Activated CD4-positive, alpha-beta T cell treated with anti-CD3 and anti-CD28 coated beads for 24 hours (primary cell): ENCODE results near the gene PCDHA1.

Experiments used
- DNase-seq, 2 donors: peaks; one replicate each; pipeline ENCODE4 v3.0.0-alpha.2; 2020; ENCODE audit warnings: low read depth in 2 of 2

Gene PCDHA1

DNA sequence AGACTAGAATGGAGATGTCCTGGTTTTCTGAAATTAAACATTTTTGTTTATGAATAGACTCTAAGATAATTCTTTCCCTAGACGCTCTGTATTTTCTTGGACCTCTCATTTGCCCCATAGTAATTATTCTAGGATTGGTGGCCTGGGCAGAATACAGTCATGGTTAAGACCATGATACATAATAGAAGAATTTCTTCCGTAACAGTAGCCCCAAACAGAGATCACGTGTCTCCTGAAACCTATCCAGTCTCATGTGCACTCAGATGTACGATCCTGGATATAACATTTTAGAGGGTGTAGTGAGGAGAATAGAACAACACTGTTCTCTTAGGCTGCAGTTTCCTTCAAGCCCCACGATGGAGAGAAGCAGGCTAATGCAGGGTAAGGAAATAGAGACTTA lies 202.7 kb downstream of the PCDHA1 start:
- no peak for DNase-seq

DNA sequence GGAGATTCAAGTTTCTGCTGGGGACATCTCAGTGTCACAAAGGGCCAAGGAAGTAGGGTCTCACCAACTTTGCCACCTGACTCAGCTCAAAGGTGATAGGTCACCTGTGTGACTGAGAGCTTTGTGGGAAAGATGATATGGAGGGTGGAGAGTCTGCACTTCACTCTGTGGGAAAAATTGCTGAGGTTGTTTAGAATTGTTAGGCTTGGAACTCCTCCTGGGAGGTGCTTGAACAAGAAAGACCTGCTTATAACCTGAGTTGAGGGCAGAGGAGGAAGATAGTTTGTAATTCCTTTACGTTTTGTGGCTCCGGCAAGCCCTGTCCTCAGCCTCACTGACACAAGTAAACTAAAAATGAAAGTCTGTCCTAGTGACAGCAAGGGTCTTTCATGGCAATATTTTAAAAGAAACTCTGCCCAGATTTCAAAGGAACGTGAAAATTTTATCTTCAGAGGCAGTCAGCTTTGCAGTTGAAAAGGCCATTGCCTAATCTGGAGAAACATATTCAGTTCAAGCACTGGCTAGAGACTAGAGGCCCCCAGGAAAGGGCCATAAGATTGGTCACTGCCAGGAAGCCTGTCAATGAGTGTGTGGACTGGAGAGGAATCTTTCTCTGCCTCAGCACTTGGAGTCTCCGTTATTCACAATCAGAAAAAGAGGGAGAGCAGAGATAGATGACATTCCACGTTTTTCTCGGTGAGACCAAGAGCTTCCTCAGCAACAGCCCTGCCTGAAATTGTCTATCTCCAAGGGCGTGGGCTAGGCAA lies 203.5 kb downstream of the PCDHA1 start:
- no peak for DNase-seq

DNA sequence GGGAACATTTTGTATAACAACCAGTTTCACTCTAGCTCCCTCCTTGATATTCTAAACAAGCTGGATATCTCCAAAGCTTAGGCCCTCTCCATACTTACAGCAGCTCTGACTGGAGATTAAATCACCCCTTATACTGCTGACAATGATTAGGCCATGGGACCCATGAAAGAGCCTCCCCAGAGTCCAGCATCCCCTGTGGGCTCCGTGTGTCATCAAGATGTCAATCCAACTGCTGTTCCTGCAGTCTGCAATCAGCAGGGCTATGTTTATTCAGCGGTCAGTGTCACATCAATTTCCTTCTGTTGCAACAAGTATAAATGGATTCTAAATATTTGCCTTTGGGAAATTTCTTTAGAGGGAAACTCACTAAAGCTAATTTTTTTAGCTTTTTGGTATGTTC lies 206.9 kb downstream of the PCDHA1 start:
- DNase-seq: no peak

DNA sequence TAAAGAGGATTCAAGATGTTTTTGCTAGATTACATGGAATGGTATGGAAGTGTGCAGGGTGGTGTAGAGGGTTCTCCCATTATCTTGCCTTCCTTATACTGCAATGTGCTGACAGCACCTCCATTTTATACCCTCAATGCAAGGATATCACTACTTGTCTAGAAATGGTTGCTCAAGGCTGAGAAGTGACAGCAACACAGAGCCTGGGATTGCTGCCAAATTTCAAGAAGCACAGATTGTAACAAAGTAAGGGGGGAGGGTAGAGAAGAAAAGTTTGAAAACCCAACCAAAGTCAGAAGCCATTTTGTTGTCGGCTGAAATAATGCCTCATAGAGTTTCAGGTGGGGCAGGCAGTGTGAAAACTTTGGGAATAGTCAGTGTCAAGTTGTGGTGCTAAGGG lies 210.1 kb downstream of the PCDHA1 start:
- no peak for DNase-seq

DNA sequence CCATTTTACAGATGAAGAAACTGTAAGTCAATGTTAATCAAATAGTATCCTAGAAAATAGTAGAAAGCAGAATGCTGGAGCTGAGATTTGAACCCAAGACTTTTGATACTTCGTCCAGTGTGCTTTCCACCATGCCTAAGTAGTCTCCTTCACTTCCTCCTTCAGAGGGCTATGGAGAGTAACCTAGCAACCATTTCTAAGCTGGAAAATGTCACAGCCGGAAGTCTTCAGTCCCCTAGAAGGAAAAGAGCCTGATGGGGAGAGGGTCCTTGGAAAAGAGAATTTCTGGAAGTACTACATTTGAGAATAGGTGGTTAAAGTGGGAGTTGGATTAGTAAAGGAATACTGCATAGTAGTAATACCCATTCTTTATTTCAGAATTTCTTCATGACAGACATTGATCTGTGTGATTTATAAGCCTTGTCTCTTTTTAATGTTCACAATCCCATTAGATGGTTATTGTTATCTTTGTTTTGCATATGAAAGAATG lies 213.0 kb downstream of the PCDHA1 start:
- DNase-seq: no peak

DNA sequence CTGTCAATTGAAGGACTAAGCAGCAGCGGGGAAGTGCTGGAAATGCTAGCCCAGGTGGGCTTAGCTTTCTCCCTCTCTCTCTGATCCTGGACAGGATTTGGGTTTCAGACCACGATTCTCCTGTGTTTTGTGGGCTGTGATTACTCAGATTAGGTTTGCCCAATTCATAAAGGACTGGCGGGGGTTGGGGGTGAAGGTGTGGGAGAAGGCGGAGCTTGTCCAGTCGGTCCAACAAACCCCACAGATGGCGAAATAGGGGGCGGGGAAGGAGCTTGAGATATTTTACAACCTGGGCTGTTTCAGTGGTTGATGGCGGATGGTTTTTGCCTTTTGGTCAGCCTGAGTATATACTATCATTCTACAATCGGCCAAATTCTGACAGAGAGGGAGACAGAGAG lies 215.5 kb downstream of the PCDHA1 start:
- no peak for DNase-seq

DNA sequence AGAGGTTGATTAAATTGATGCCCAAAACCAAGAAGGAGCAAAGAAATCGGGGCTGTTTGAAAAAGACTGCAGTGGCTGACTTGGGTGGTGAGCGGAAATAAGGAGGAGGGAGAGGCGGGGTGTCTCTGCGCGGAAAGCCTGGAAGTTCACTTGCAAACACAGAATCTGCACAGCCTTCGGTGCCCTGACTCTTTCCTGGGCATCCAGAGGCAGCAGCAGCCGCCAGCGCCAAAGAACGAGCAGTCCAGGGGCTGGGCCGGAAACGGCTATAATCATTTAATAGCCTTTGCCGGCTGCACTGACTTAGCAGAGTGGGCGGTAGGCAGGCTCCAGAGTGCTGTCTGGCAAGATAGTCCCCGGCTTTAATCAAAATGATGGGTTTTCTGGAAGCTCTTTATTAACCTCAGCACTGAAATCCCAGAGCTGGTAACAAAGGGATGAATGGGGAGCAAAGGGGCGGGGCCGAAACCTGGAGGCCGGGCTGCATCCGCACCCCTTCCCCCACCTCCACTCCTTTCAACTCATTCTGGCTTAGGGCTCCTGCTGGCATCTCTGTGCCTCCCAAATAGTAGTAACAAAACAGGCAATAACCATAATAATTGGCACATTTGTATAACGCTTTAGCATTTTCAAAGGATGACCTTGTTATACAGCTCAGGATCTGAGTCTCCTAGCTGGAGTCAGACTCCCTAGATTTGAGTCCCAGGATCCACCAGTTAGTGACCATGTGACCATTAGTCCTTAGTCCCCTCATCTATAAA lies 216.1 kb downstream of the PCDHA1 start:
- DNase-seq: no peak

DNA sequence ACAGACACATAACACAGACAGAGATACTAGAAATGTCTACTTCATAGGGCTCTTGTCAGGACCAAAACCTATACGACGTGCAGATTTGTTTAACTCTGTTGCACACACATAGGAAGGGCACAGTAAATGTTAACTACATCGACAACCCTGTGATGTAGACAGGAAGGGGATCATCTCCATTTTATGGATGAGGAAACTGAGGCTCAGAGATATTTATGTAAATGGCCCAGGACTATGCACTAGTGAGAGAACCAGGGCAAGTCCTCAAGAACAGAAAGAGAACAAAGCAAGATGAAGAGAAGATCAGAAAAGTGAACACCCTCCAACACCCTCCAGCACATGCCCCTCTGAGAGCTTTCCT lies 216.6 kb downstream of the PCDHA1 start:
- no peak for DNase-seq

DNA sequence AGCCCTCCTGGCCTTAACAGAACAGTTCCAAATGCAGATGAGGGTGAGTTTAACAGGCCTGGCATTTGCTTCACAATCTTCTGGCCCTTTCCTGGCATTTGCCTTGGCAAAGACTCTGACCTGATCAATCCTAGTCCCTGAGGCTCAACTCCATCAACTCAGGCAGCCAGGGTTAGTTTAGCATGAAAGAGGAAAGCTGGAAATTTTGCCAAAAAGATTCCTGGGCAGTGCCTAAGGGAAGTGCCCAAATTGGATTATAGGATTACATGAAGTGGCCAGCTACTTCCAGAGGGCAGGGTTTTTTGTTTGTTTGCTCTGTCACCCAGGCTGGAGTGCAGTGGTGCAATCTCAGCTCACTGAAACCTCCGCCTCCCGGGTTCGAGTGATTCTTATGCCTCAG lies 217.1 kb downstream of the PCDHA1 start:
- DNase-seq: no peak

DNA sequence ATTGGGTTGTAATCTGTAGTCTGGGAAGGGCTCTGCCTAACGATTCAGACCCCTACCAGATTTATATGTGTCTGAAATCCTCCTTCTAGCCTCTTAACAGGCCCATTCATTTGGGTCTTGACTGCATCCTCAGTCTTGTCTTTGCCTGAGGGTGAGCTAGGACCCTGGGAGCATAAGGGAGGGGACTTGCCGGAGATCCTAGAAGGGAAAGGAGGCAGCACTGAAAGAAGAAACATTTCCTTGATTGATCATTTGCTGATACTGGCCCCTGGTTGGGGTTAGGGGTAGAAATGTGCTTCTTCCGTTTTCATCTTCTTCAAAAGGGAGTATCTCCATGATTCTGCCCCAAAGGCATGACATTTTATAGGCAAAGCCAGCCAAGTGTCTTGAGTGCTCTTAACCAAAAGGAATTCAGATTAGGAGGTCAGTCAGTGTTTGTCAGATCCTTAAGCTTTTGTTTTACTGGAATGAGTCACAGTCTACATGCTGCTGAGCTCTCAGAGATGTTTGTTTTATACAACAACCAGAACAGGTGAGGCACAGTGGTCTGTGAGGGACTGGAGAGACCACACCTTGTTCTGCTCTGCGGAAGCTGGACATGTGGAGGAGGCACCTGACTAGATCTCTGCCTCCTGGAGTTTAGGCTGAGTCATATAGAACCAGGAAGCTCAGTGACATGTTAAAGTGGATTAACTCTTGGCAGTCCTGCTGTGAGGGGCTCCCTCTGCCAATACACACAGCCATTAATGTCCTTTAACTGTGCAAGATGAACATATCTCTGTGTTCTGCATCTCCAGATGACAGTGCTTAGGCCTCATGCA lies 218.1 kb downstream of the PCDHA1 start:
- DNase-seq: no peak

DNA sequence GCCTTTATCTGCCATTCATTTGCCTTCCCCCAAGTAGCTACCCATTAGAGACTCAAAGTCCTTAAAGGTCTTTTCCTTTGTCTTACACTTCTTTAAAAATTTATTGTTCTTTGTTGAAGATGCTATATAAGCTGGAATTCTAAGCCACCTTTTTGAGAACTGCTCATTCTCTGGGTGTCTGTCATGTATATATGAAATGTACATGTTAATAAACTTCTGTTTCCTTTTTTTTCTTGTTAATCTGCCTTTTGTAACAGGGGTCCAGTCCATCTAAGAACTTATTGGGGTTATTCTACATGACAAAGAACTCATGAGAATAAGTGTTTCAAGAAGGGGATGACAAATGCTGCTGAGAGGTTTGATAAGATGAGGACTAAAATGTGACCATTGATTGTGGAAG lies 221.9 kb downstream of the PCDHA1 start:
- no peak for DNase-seq

DNA sequence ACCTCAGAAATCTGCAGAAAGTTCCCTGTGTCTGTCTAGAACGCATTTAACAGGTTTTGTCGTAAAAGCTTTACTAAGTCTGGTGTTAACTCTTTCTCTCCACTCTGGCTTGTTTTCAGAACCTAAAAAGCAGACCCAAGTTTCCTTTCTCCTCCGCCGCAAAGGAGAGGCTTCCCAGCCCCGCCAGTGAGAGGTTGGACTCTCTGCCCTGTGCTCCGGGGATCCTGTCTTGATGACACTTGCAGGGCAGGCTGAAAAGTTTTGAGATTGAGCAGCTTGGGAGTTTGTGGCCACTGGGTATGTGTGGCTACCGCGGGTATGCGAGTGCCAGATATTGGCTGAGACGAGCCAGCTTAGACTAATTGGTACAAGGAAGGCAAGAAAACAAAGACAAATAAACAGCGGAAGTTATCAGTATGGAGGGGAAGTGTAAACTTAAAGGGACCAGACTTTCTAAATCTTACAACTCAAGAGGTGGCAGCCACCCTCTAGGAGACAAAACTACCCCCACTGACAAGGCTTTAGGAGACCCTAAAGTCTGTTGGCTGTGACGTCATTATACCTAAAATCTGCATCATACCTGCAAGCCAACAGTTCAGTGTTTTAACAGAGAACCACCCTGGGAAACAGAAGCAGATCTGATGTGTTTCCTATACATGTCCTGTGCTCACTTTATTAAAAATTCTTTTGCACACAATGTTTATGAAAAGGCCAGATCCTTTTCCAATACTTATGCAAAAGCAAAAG lies 224.3 kb downstream of the PCDHA1 start:
- no peak for DNase-seq

DNA sequence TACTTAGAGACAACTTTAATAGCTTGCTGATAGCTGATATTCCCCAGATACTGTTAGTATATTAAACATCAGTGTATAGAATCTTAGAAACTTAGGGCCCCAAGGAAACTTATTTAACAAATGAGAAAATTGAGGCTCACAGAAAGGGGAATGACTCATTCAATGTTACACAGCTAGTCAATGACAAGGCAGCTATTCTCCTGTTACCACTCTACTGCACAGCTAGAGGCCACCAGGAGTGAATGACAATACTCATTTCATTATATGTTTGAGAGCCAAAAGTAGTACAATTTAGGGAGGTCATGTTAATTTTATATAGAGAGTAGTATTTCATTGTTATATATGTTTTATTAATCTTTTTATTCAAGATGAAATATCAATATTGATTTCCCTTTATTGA lies 232.0 kb downstream of the PCDHA1 start:
- DNase-seq: no peak

DNA sequence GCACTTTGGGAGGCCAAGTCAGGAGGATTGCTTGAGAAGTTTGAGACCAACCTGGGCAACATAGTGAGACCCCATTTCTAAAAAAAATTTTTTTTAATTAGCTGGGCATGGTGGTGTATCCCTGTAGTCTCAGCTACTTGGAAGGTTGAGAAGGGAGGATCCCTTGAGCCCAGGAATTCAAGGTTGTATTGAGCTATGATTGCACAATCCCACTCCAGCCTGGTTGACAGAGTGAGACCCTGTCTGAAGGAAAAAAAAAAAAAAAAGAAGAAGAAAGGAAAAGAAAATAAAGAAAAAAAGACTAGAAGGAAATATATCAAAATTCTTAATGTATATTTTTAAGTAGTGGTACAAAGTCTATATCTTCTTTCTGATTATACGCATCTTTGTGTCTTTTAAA lies 236.4 kb downstream of the PCDHA1 start:
- DNase-seq: no peak

DNA sequence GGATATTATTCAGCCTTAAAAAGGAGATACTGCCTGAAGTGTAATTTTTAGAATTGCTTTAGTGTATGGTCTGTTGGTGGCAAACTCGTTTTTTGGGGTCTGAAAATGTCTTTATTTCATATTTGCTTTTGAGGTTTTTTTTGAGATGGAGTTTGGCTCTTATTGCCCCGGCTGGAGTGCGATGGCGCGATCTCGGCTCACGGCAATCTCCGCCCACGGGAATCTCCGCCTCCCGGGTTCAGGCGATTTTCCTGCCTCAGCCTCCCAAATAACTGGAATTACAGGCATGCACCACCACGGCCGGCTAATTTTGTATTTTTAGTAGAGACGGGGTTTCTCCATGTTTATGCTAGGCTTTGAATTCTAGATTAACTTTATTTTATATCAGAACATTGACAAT lies 245.1 kb downstream of the PCDHA1 start:
- no peak for DNase-seq

DNA sequence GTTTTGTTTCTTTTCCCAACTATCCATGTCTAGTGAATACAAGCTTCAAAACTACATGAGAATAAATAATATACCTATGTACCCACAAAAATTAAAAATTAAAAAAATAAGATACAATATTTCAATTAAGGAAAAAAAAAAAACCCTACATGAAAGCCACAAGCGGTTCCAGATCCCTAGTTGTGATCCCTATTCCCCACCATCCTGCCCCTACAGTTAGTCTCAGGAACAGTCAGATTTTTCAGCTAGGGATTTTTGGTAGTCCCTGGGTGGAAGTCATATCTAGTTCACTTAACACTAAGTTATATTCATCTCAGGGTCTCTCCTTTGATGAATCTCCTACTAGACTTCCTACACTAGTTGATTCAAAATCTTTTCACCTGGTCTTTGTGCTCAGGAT lies 246.7 kb downstream of the PCDHA1 start:
- DNase-seq: no peak

DNA sequence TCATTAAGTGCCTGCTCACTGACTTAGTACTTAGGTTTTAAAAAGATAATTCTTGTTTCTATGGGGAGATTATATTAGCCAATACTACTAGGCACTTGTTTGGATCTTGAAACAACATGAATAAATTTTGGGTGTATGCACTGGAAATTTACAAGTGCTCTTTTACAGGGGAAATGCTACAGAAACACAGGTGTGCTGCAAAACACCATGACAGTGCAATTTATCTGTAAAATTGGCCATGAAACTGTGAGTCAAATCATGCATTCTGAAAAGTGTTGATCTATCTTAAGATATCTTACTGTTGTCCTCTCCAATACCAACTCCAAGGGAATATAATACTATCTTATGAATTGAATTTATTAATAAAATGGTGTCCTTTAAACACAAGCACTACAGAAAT lies 253.1 kb downstream of the PCDHA1 start:
- DNase-seq: no peak

DNA sequence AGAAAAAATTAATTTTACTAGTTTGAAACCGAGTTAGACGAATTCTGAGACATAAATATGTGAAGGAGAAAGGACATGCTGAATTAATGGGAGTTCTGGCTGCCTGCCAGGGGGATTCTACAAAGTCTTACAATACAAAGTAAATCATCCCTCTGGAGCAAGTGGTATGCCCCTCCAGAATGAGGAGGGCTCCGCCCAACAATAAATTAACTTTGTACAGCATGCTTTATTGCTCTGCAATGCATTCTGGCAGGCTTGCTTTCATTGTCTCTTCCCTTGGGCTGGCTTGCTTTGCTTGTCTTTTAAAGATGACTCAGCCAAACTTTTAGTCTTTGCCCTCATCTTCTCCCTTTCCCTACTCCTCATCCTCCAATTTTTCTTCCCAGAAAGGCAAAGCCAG lies 253.6 kb downstream of the PCDHA1 start:
- DNase-seq: no peak

DNA sequence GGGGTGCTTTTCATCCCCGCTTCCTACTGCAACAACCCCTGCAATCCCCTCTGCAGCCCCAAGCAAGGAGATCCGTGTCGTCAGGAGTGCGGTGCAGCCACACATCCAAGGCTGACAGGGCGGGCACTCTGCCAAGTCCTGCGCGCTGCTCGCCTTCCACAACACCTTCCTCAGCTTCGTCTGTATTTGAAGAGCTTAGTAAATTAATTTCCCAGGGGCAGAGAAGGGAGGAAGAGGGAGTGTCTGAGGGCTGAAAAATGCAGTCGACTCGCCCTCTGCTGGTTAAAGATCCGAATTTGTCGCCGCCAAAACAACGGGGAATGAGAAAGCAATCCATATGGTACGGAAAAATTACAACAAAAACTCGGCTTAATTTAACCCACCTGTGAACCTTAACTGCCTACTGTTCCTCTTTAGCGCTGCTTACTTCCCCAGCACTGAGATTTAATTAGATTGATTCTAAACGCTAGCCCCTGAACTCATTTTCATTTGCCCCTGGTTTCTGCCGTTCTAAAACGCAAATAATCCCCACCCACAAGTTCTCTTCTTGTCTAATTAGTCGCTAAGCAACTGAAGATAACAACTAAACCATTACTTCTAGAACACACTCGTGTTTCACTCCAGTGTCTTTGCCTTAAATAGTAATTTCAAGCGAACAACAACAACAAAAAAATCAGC lies 254.3 kb downstream of the PCDHA1 start:
- DNase-seq: no peak

DNA sequence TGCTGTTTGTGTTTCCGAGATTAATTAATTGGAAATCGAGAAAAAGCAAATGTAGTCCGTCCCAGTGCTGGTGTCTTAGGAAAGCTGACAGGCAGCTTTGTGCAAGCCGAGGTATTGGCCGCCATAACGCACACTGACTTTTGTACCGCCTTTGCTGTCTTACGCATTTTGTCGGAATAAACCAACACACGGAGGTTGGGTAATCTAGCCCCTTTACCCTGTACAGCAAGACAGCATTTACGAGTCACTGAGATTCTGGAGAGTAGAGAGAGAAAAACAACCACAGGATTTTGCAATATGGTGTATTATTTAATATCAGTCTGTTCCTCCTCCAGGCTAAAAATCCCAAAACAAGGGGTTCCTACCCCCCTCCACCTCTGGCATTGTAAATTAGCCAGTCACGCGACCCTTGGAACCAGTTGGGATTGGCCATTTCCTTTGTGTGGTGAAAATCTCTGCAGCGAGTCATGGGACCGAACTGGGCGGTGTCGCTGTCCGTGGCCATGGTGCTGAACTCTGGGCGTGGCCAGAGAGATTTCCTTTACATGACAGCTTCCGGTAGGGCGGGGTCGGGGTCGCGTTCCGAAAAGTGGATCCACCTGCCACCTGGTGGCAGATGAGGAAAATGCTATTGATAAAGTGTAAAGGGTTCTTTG lies 255.0 kb downstream of the PCDHA1 start:
- DNase-seq: peak; percentile 36 to 57

DNA sequence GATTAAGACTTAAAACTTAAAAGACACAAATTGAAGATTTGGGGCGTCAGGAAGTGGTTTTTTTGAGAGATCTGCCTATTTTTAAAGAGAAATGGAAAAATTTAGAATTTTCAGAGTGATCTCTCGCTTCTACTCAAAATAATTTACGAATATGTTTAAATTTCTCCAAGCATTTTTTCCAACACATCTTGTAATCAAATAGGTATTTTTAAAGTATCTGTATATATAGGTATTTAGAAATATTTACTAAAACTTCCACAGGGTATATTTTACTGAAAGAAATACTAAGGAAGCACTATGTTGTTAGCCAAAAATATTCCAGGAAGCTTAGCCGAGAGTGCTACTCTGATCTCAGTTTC lies 255.5 kb downstream of the PCDHA1 start:
- DNase-seq: no peak
